SK-N-SH (cell line): ENCODE data around the gene GDI2. TPM values are rescaled to one million over a fixed set of nuclear protein-coding genes. Genes with fewer than 3 reads are reported as not detected.
"Not testable (repeated sequence)": the region's sequence is repeated elsewhere in the genome, so short reads cannot be mapped to it uniquely, and the experiment has no call there.

Source experiments
- CTCF ChIA-PET: fragments of 300-600, 350-600 bp; formaldehyde crosslinking; extraction: SDS; loops from one replicate; lab custom pipeline; 2021; lab: Yijun Ruan, JAX
- POLR2A ChIA-PET: fragments of 350-600 bp; sonication (Branson Sonifier 250); formaldehyde crosslinking; extraction: SDS; loops from one replicate; lab custom pipeline; 2020; ENCODE audit warnings: antibody characterized with exemption, inconsistent platforms; lab: Yijun Ruan, JAX
- DNase-seq: peaks from one replicate; pipeline ENCODE4 v3.0.0; 2012
- H2AFZ ChIP-seq: fragments of 200-600 bp; sonication (generic); 2 replicates; pipeline ENCODE4 v1.8.1; 2016; ENCODE audit warnings: antibody characterized with exemption, mild to moderate bottlenecking, low read depth
- H3F3A ChIP-seq: fragments of 200-600 bp; sonication (generic); replicated peaks from 2 replicates; pipeline ENCODE3; 2016; ENCODE audit warnings: antibody characterized with exemption, mild to moderate bottlenecking; ENCODE audit not compliant: insufficient read depth
- H3K27ac ChIP-seq, 2 experiments: fragments of 200-500 bp in 1 of 2; fragments of 200-600 bp in 1 of 2; sonication (Bioruptor generic) in 1 of 2; sonication (generic), shearing (Covaris generic) in 1 of 2; 2 replicates each; pipeline versions ENCODE4 v1.5.1 to v1.6.1; 2014 to 2016; ENCODE audit warnings: low read depth in 2 of 2, inconsistent platforms in 1 of 2, low read length in 1 of 2, mild to moderate bottlenecking in 1 of 2, mixed read lengths in 1 of 2
- H3K27me3 ChIP-seq: fragments of 200-600 bp; sonication (generic), shearing (Covaris generic); 2 replicates; pipeline ENCODE4 v1.6.1; 2016; ENCODE audit warnings: mixed run types; ENCODE audit not compliant: insufficient read depth
- H3K36me3 ChIP-seq, 2 experiments: fragments of 200-500 bp in 1 of 2; fragments of 200-600 bp in 1 of 2; sonication (Bioruptor generic) in 1 of 2; sonication (generic) in 1 of 2; replicated peaks in 1 of 2; 2 replicates each; pipeline versions ENCODE3 to v1.5.1; 2014 to 2016; ENCODE audit warnings: low read length in 1 of 2, mild to moderate bottlenecking in 1 of 2; ENCODE audit not compliant: insufficient read depth in 2 of 2, control insufficient read depth in 1 of 2
- H3K4me1 ChIP-seq, 2 experiments: fragments of 200-500 bp in 1 of 2; fragments of 200-600 bp in 1 of 2; sonication (Bioruptor generic) in 1 of 2; sonication (generic), shearing (Covaris generic) in 1 of 2; 2 replicates each; pipeline versions ENCODE4 v1.5.1 to v1.6.1; 2014 to 2016; ENCODE audit warnings: low read depth in 1 of 2, low read length in 1 of 2, mixed run types in 1 of 2; ENCODE audit not compliant: insufficient read depth in 2 of 2, control insufficient read depth in 1 of 2
- H3K4me2 ChIP-seq: fragments of 200-600 bp; sonication (generic), shearing (Covaris generic); 2 replicates; pipeline ENCODE4 v1.6.1; 2017; ENCODE audit warnings: mixed run types
- H3K4me3 ChIP-seq, 2 experiments: fragments of 200-500 bp in 1 of 2; fragments of 200-600 bp in 1 of 2; sonication (Bioruptor generic) in 1 of 2; sonication (generic), shearing (Covaris generic) in 1 of 2; 2 replicates each; pipeline versions ENCODE4 v1.5.1 to v1.8.1; 2014 to 2016; ENCODE audit warnings: low read depth in 2 of 2, inconsistent platforms in 1 of 2, low read length in 1 of 2, mild to moderate bottlenecking in 1 of 2, mixed read lengths in 1 of 2, moderate library complexity in 1 of 2
- H3K79me2 ChIP-seq: fragments of 200-600 bp; sonication (generic); 2 replicates; pipeline ENCODE4 v1.8.1; 2017; ENCODE audit warnings: mild to moderate bottlenecking; ENCODE audit not compliant: insufficient read depth
- H3K9ac ChIP-seq: fragments of 200-600 bp; sonication (generic); 2 replicates; pipeline ENCODE4 v1.6.1; 2017; ENCODE audit warnings: mixed run types
- H3K9me2 ChIP-seq: fragments of 200-600 bp; sonication (generic); 2 replicates; pipeline ENCODE4 v1.6.1; 2017; ENCODE audit warnings: mixed run types
- H3K9me3 ChIP-seq: fragments of 200-600 bp; sonication (generic); 2 replicates; pipeline ENCODE4 v1.6.1; 2017; ENCODE audit warnings: mixed run types, mild to moderate bottlenecking, moderate library complexity
- H4K20me1 ChIP-seq: fragments of 200-600 bp; sonication (generic); 2 replicates; pipeline ENCODE4 v1.6.1; 2017; ENCODE audit warnings: mild to moderate bottlenecking, mixed run types; ENCODE audit not compliant: insufficient read depth
- CHD2 ChIP-seq: fragments of 150-350 bp; IDR thresholded peaks from 2 replicates; pipeline ENCODE4 v1.6.1; 2018; ENCODE audit warnings: low read length; ENCODE audit not compliant: partially characterized antibody
- EP300 ChIP-seq, 2 experiments: IDR thresholded peaks; 2 replicates each; pipeline versions ENCODE4 v1.4.0 to v1.6.1; 2012; ENCODE audit warnings: borderline replicate concordance in 1 of 2, low read depth in 1 of 2, low read length in 1 of 2
- FOXM1 ChIP-seq: IDR thresholded peaks from 2 replicates; pipeline ENCODE4 v1.4.0; 2012; ENCODE audit warnings: low read depth, mild to moderate bottlenecking
- MEF2A ChIP-seq: IDR thresholded peaks from 2 replicates; pipeline ENCODE4 v1.4.0; 2012; ENCODE audit warnings: low read depth, borderline replicate concordance
- PBX3 ChIP-seq: IDR thresholded peaks from 2 replicates; pipeline ENCODE4; 2012
- POLR2AphosphoS5 ChIP-seq: IDR thresholded peaks from 2 replicates; pipeline ENCODE4 v1.6.1; 2012; ENCODE audit warnings: low read depth, low read length
- RAD21 ChIP-seq: IDR thresholded peaks from 2 replicates; pipeline ENCODE4 v1.6.1; 2012; ENCODE audit warnings: mild to moderate bottlenecking, low read length
- RXRA ChIP-seq: IDR thresholded peaks from 2 replicates; pipeline ENCODE4 v1.4.0; 2012; ENCODE audit warnings: low read depth, mild to moderate bottlenecking, borderline replicate concordance
- SIN3A ChIP-seq: IDR thresholded peaks from 2 replicates; pipeline ENCODE4 v1.6.1; 2012; ENCODE audit warnings: low read depth, mild to moderate bottlenecking, low read length, moderate library complexity, borderline replicate concordance
- SMC3 ChIP-seq: IDR thresholded peaks from 2 replicates; pipeline ENCODE4 v1.6.1; 2012; ENCODE audit warnings: low read depth, low read length, improper control_type of control experiment
- TCF12 ChIP-seq: IDR thresholded peaks from 2 replicates; pipeline ENCODE4 v1.4.0; 2012
- USF2 ChIP-seq: fragments of 150-350 bp; IDR thresholded peaks from 2 replicates; pipeline ENCODE4 v1.6.1; 2017; ENCODE audit warnings: antibody characterized with exemption, low read length, low read depth, borderline replicate concordance
- WGBS: methylation state at CpG from one replicate; pipeline ENCODE4 v1.1.6; 2017; ENCODE audit warnings: low lambda C conversion rate; 5-methylcytosine and 5-hydroxymethylcytosine counted together
- polyA plus RNA-seq, 3 experiments: library from polyadenylated mRNA; depleted of rRNA; stranded (reverse); fragments of >200 nt; gene quantifications; 2 replicates each; pipeline ENCODE4 v1.2.3, GENCODE V29; 2012

GDI2 gene
- polyA plus RNA-seq, 1 of the 3 experiments (the other 2 are of a cell fraction): 94.3 TPM

- H4K20me1 ChIP-seq, POLR2A ChIA-PET: not testable (repeated sequence)
Observed at GRCh38 chr10:5836181-5836580, 22.9 kb upstream of the GDI2 start.

GRCh38 chr10:5835446-5836095 lies 22.3 kb upstream of the GDI2 start:
- no peaks in the 10 kb centered on the region for H3F3A ChIP-seq
- no peak overlapping the region for H3K4me3 ChIP-seq
- TF ChIP-seq SIN3A (no peak), SMC3 (no peak), RAD21 (no peak), PBX3 (no peak), MEF2A (no peak), EP300 (IDR thresholded peaks at IDR 0.05; ENCODE audit: borderline replicate concordance in 1 of 2, low read depth in 1 of 2, low read length in 1 of 2) (no peak), CHD2 (no peak), RXRA (no peak), TCF12 (no peak), FOXM1 (no peak)
- TF ChIP-seq, all 33 proteins: peak for 0
- no peaks in the 10 kb centered on the region for H3K79me2 ChIP-seq
- no peaks in the 10 kb centered on the region for H3K4me1 ChIP-seq
- ChIA-PET CTCF (interaction anchor here (0.6 kb wide), 1 partner anchor 26 kb away, joined by 3 read pairs; no protein-coding TSS in a partner anchor), POLR2A (no interaction called here)
- H3K36me3 ChIP-seq: no peaks in the 10 kb centered on the region
- no peaks in the 10 kb centered on the region for H3K27me3 ChIP-seq
- H3K9me2 ChIP-seq: no peaks in the 10 kb centered on the region
- no peak overlapping the region for H2AFZ ChIP-seq
- H3K9me3 ChIP-seq: no peaks in the 10 kb centered on the region
- 93% methylated on average over 13 of the region's 15 CpGs for WGBS
- H3K4me2 ChIP-seq: no peak overlapping the region
- DNase-seq: no peak
- H3K9ac ChIP-seq: no peak overlapping the region
- no peaks in the 10 kb centered on the region for H4K20me1 ChIP-seq
- no peak overlapping the region for H3K27ac ChIP-seq

More at GRCh38 chr10:5836181-5836580, 22.9 kb upstream of the GDI2 start:
- H3K9me2 ChIP-seq, H3K27me3 ChIP-seq, DNase-seq, CTCF ChIA-PET, H3K4me2 ChIP-seq, H3K4me3 ChIP-seq, H3K36me3 ChIP-seq, H3K79me2 ChIP-seq, H3K9ac ChIP-seq, H3K9me3 ChIP-seq, H2AFZ ChIP-seq, H3F3A ChIP-seq, H3K4me1 ChIP-seq, H3K27ac ChIP-seq: not testable (repeated sequence)
- 71% methylated on average over 2 of the region's 2 CpGs for WGBS

- POLR2A ChIA-PET: no interaction called here
- H3K27me3 ChIP-seq: no peaks in the 10 kb centered on the region
- CTCF ChIA-PET: no interaction called here
Observed at GRCh38 chr10:5833814-5834213, 20.6 kb upstream of the GDI2 start.

More at GRCh38 chr10:5833814-5834213, 20.6 kb upstream of the GDI2 start:
- 54% methylated on average over 6 of the region's 6 CpGs for WGBS
- Histone ChIP-seq H3K9me2 (no peaks in the 10 kb centered on the region), H3F3A (no peaks in the 10 kb centered on the region), H3K9ac (no peak overlapping the region), H3K9me3 (no peaks in the 10 kb centered on the region), H3K4me3 (no peak overlapping the region), H3K4me2 (no peak overlapping the region), H4K20me1 (no peaks in the 10 kb centered on the region), H3K4me1 (no peaks in the 10 kb centered on the region), H3K36me3 (no peaks in the 10 kb centered on the region), H3K27ac (no peak overlapping the region), H3K79me2 (no peaks in the 10 kb centered on the region), H2AFZ (no peak overlapping the region)
- TF ChIP-seq USF2 (no peak), POLR2AphosphoS5 (no peak), SIN3A (no peak)
- peak; percentile 49 for DNase-seq
